Measurements from ENCODE around the gene TRIM47.

TRIM47 gene

GRCh38 chr17:75922173-75922961 lies 44.0 kb upstream of the TRIM47 start:
- H3K4me3 ChIP-seq (ENCODE audit: low read depth, low read length) = no peak overlapping the region
- DNase-seq (ENCODE audit: low read depth) = no peak
- in situ Hi-C loops (cut with HindIII; ENCODE audit: low sequenced_read_pairs) = no loop called here
- TF ChIP-seq CTCF (IDR thresholded peaks at IDR 0.05; ENCODE audit: low read depth, low read length, missing control alignments) = no peak

DNA sequence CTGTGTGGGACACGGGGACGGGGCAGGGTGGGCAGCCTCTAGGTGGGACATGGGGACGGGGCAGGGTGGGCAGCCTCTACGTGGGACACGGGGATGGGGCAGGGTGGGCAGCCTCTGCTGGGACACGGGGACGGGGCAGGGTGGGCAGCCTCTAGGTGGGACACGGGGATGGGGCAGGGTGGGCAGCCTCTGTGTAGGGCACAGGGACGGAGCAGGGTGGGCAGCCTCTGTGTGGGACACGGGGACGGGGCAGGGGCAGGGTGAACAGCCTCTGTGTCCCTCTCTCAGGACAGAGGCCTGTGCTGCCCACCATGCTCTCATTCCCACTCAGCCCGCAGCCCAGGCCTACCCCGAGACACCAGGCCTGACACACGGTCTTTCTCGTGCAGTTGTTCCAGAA lies 43.2 kb upstream of the TRIM47 start:
- no peak for DNase-seq (ENCODE audit: low read depth)
- no peak for TF ChIP-seq CTCF (IDR thresholded peaks at IDR 0.05; ENCODE audit: low read depth, low read length, missing control alignments)
- no peak overlapping the region for H3K4me3 ChIP-seq (ENCODE audit: low read depth, low read length)
- in situ Hi-C loops (cut with HindIII; ENCODE audit: low sequenced_read_pairs) = no loop called here

DNA sequence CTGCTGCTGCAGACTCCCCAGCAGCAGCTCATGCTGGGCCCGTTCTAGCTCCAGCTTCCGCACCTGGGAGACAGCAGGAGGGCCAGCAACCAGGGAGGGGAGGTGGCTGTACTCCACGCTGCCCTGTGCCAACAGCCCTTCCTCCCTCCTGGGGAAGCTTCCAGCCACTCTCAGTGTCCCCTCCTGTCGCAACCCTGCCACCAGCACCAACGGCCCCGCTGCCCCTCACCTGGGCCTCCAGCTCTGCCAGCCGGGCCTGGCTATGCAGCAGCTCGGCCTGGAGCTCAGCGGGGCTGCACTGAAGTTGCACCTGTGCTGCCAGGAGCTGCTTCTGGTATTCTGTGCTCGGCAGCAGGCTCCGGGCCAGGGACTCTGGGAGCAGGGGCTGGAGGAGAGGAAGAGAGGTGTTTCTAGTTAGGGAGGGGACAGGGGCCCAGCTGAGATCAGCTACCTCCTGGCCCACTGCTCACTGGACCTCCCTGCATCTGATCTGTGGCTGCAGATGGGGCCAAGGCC lies 41.7 kb upstream of the TRIM47 start:
- no peak for TF ChIP-seq CTCF (IDR thresholded peaks at IDR 0.05; ENCODE audit: low read depth, low read length, missing control alignments)
- no peak overlapping the region for H3K4me3 ChIP-seq (ENCODE audit: low read depth, low read length)
- in situ Hi-C loops (cut with HindIII; ENCODE audit: low sequenced_read_pairs) = no loop called here
- DNase-seq (ENCODE audit: low read depth) = no peak

DNA sequence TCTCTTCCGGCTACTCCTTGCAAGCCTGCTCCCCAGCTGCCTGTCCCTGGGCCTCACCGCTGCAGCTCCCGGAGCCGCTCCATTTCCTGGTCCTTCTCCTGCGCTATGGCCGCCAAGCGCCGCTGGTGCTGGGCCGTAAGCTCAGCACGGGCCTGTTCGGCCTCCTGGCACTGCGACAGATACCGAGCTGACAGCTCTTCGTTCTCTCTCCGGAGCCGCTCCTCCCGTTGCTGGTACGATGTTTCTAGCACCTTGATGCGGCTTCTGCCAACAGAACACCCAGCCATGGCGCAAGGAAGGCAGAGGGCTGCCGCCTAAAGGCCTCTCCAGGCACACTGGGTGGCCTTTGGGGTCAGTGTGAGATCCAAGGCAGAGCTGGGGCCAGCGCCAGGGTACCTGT lies 41.2 kb upstream of the TRIM47 start:
- H3K4me3 ChIP-seq (ENCODE audit: low read depth, low read length) = no peak overlapping the region
- in situ Hi-C loops (cut with HindIII; ENCODE audit: low sequenced_read_pairs) = no loop called here
- no peak for TF ChIP-seq CTCF (IDR thresholded peaks at IDR 0.05; ENCODE audit: low read depth, low read length, missing control alignments)
- no peak for DNase-seq (ENCODE audit: low read depth)

DNA sequence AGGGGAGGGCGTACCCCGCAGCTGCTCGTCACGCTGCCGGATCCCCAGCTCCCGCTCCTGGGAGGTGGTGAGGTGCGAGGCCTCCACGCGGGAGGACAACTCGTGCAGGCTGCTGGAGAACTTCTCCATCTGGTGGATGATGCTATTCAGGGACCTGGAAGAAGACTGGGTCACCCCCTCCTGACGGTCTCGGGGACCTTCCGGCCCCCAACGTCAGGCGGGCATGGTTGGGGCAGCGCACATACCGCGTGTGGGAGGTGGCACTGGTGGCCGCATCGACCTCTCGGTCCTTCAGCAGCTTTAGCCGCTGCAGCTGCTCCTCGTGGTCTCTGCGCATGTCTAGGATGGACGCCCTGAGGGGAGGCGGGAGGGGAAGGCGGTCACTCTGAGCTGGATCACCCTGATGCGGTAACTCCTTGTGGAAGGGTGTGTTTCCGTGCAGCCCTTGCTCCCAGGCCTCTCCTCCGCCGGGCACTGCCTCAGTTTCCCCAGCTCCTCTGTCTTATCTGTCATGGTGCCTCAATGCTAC lies 39.6 kb upstream of the TRIM47 start:
- no peak overlapping the region for H3K4me3 ChIP-seq (ENCODE audit: low read depth, low read length)
- in situ Hi-C loops (cut with HindIII; ENCODE audit: low sequenced_read_pairs) = no loop called here
- no peak for TF ChIP-seq CTCF (IDR thresholded peaks at IDR 0.05; ENCODE audit: low read depth, low read length, missing control alignments)
- no peak for DNase-seq (ENCODE audit: low read depth)

GRCh38 chr17:75917141-75917916 lies 38.9 kb upstream of the TRIM47 start:
- DNase-seq (ENCODE audit: low read depth) = no peak
- H3K4me3 ChIP-seq (ENCODE audit: low read depth, low read length) = no peak overlapping the region
- in situ Hi-C loops (cut with HindIII; ENCODE audit: low sequenced_read_pairs) = no loop called here
- TF ChIP-seq CTCF (IDR thresholded peaks at IDR 0.05; ENCODE audit: low read depth, low read length, missing control alignments) = no peak
